Panc1 (cell line): ENCODE measurements around the gene AMIGO1. TPM values are rescaled to one million over a fixed set of nuclear protein-coding genes. Genes with fewer than 3 reads are reported as not detected.
"Not testable (repeated sequence)": the region's sequence is repeated elsewhere in the genome, so short reads cannot be mapped to it uniquely, and the experiment has no call there.

Experiments
- ATAC-seq: fragments of 200-7000 bp; cut with Tn5 transposase; 2 replicates; pipeline ENCODE4 v1.9.1; 2020; ENCODE audit warnings: mild to moderate bottlenecking, moderate library complexity
- BruUV-seq: library from RNA; stranded (reverse); fragments of 400-500 nt; replicated peaks from 2 replicates; lab custom pipeline; 2021; lab: Mats Ljungman, UMichigan
- CTCF ChIA-PET: fragments of 300-600 bp; sonication (Branson Sonifier 250); formaldehyde crosslinking; loops from one replicate; lab custom pipeline; 2022; ENCODE audit warnings: antibody characterized with exemption; lab: Charles Lee
- POLR2A ChIA-PET: fragments of 300-600 bp; sonication (Branson Sonifier 250); formaldehyde crosslinking; loops from one replicate; lab custom pipeline; 2022; ENCODE audit warnings: antibody characterized with exemption; lab: Charles Lee
- DNase-seq: peaks from one replicate; pipeline ENCODE4 v3.0.0-alpha.2; 2010; ENCODE audit warnings: low read depth, low spot score
- H3K27ac ChIP-seq: 2 replicates; pipeline ENCODE4 v1.5.1; 2011; ENCODE audit warnings: mild to moderate bottlenecking, low read length, inconsistent platforms
- H3K27me3 ChIP-seq: fragments of 200-500 bp; sonication (Bioruptor generic); 2 replicates; pipeline ENCODE4 v1.6.0; 2014; ENCODE audit warnings: low read length, inconsistent platforms; ENCODE audit not compliant: control insufficient read depth, insufficient read depth
- H3K36me3 ChIP-seq: fragments of 200-500 bp; sonication (Bioruptor generic); 2 replicates; pipeline ENCODE4 v1.5.1; 2014; ENCODE audit warnings: inconsistent platforms, mild to moderate bottlenecking, low read length, moderate library complexity; ENCODE audit not compliant: control insufficient read depth, insufficient read depth
- H3K4me1 ChIP-seq: 2 replicates; pipeline ENCODE4 v1.5.1; 2011; ENCODE audit warnings: inconsistent platforms, mild to moderate bottlenecking, low read length, moderate library complexity; ENCODE audit not compliant: control insufficient read depth, insufficient read depth
- H3K4me3 ChIP-seq, 2 experiments: 2 replicates each; pipeline ENCODE4 v1.5.1; 2011 to 2012; ENCODE audit warnings: low read depth in 2 of 2, low read length in 2 of 2, mild to moderate bottlenecking in 2 of 2, inconsistent platforms in 1 of 2, moderate library complexity in 1 of 2
- H3K9me3 ChIP-seq: fragments of 200-500 bp; sonication (Bioruptor generic); 2 replicates; pipeline ENCODE4 v1.5.1; 2014; ENCODE audit warnings: low read depth, mild to moderate bottlenecking, inconsistent platforms, low read length, moderate library complexity; ENCODE audit not compliant: control insufficient read depth, insufficient read depth
- CTCF ChIP-seq: fragments of 450-650 bp; IDR thresholded peaks from 2 replicates; pipeline ENCODE4 v1.5.1; 2017; ENCODE audit warnings: mild to moderate bottlenecking
- POLR2AphosphoS5 ChIP-seq: IDR thresholded peaks from 2 replicates; pipeline ENCODE4 v1.6.1; 2012; ENCODE audit warnings: mild to moderate bottlenecking, low read depth, low read length, moderate library complexity
- REST ChIP-seq, 2 experiments: IDR thresholded peaks; 2 replicates each; pipeline ENCODE4 v1.6.1; 2011 to 2012; ENCODE audit warnings: low read depth in 2 of 2, control low read depth in 1 of 2, low read length in 1 of 2, mild to moderate bottlenecking in 1 of 2, moderate library complexity in 1 of 2; ENCODE audit not compliant: insufficient read depth in 1 of 2
- SIN3A ChIP-seq: IDR thresholded peaks from 2 replicates; pipeline ENCODE4 v1.6.1; 2012; ENCODE audit warnings: low read depth, mild to moderate bottlenecking, low read length, moderate library complexity, borderline replicate concordance; ENCODE audit not compliant: insufficient read depth
- TCF7L2 ChIP-seq: IDR thresholded peaks from 2 replicates; pipeline ENCODE4 v1.6.1; 2011; ENCODE audit warnings: mild to moderate bottlenecking, low read depth, low read length, inconsistent platforms
- in situ Hi-C: cut with HindIII; loops from 2 replicates; pipeline ENCODE4 v1.10.0; 2016; ENCODE audit warnings: low sequenced_read_pairs, low pct_unique_long_range_greater_than_20kb
- intact Hi-C: fragments of 100-400 bp; cut with micrococcal nuclease; formaldehyde crosslinking; loops from one replicate; pipeline ENCODE4 v1.10.0; 2022; ENCODE audit not compliant: unreplicated experiment
- total RNA-seq: library from RNA; stranded (reverse); gene quantifications from one replicate; pipeline ENCODE4 v1.2.1, GENCODE V29; 2021; ENCODE audit not compliant: unreplicated experiment

AMIGO1 gene
- total RNA-seq, 1 experiment from 2014 or later: 0.64 TPM

GRCh38 chr1:109474697-109475096 is 34.8 kb downstream of the AMIGO1 start:
- no peak for ATAC-seq
- POLR2A ChIA-PET: no interaction called here
- peaks cover 3% of the 10 kb centered on the region; the same call in 1 of the 2 replicates for H3K27me3 ChIP-seq
- intact Hi-C loops: no loop called here
- no peak overlapping the region for H3K27ac ChIP-seq
- H3K9me3 ChIP-seq: no peaks in the 10 kb centered on the region
- H3K4me1 ChIP-seq: no peaks in the 10 kb centered on the region
- H3K4me3 ChIP-seq: no peak overlapping the region
- CTCF ChIA-PET: no interaction called here
- H3K36me3 ChIP-seq: no peaks in the 10 kb centered on the region
- no TSS peak for BruUV-seq
- DNase-seq: no peak
- TF ChIP-seq SIN3A: no peak
- no peak for TF ChIP-seq REST (IDR thresholded peaks at IDR 0.05; ENCODE audit: insufficient read depth in 1 of 2, low read depth in 2 of 2, low read length in 1 of 2)
- TF ChIP-seq CTCF: no peak
- no peak for TF ChIP-seq TCF7L2
- TF ChIP-seq POLR2AphosphoS5: no peak
- in situ Hi-C loops: no loop called here

DNA sequence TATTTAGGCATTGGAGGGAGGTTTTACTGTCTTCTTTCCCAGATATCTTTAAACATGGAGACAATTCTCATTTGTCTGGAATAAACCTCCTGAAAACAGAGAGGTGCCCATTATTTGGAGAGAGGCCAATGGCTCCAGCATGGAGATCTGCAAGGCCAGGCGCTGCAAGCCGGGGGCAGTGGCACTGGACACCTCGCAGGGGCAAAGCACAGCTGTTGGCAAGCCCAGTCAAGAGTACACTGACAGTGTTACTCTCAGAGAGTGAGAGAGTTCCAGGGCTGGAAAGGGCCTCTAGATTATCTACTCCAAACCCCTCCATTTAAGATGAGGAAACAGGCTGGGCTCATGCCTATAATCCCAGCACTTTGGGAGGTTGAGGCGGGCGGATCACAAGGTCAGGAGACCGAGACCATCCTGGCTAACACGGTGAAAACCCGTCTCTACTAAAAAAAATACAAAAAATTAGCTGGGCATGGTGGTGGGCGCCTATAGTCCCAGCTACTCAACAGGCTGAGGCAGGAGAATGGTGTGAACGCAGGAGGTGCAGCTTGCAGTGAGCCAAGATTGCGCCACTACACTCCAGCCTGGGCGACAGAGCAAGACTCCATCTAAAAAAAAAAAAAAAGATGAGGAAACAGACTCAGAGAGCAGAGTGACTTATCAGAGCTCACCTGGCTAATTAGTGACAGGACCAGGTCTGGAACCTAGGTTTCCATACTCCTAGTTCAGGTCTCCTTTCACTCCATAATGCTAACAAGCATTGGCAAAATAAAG is 36.1 kb downstream of the AMIGO1 start:
- ATAC-seq, BruUV-seq, H3K4me1 ChIP-seq, H3K27me3 ChIP-seq, H3K27ac ChIP-seq, H3K9me3 ChIP-seq, DNase-seq, H3K4me3 ChIP-seq, in situ Hi-C loops, H3K36me3 ChIP-seq, intact Hi-C loops: not testable (repeated sequence)
- POLR2A ChIA-PET: interaction anchor here (0.7 kb wide), 1 partner anchor 90 kb away, joined by 8 read pairs; no protein-coding TSS in a partner anchor
- CTCF ChIA-PET: interaction anchor here (0.7 kb wide), 1 partner anchor 913 kb away, joined by 4 read pairs; no protein-coding TSS in a partner anchor

DNA sequence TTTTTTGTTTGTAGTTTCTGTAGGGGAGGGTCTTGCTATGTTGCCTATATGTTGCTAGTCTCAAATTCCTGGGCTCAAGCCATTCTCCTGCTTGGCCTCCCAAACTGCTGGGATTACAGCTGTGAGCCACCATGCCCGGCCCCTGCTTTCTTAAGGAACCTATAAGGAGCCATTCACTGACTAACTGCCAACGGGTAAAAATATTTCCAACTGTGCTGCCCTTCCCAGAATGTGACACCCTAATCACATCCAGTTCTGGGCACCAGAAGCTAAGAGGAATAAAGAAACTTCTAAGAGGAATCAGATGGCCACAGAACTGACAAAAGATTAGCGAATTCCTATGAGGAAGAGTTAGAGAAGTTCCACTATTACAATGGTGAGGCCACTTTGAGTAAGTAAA is 36.7 kb downstream of the AMIGO1 start:
- ATAC-seq (no peak), DNase-seq (no peak)
- no peak for TF ChIP-seq TCF7L2
- TF ChIP-seq REST (IDR thresholded peaks at IDR 0.05; ENCODE audit: insufficient read depth in 1 of 2, low read depth in 2 of 2, low read length in 1 of 2): no peak
- TF ChIP-seq CTCF: no peak
- TF ChIP-seq SIN3A: no peak
- no peak for TF ChIP-seq POLR2AphosphoS5
- BruUV-seq: no TSS peak
- in situ Hi-C loops (no loop called here), intact Hi-C loops (no loop called here)
- H3K36me3 ChIP-seq: no peaks in the 10 kb centered on the region
- H3K4me3 ChIP-seq: no peak overlapping the region
- H3K27ac ChIP-seq: no peak overlapping the region
- H3K4me1 ChIP-seq: no peaks in the 10 kb centered on the region
- POLR2A ChIA-PET: no interaction called here
- peaks cover 4% of the 10 kb centered on the region; the same call in 1 of the 2 replicates for H3K27me3 ChIP-seq
- no peaks in the 10 kb centered on the region for H3K9me3 ChIP-seq
- CTCF ChIA-PET: no interaction called here
